Measurements from ENCODE around the gene ZFP57.
"Not testable (repeated sequence)": the region's sequence is repeated elsewhere in the genome, so short reads cannot be mapped to it uniquely, and the experiment has no call there.

Gene ZFP57

GRCh38 chr6:29675561-29675960 lies 5.4 kb downstream of the ZFP57 start:
- H3K27me3 Mint-ChIP-seq (ENCODE audit: low read depth) = peaks cover 10% of the 10 kb centered on the region
- peaks cover 10% of the 10 kb centered on the region for H3K4me1 Mint-ChIP-seq (ENCODE audit: low read depth)
- H3K4me3 Mint-ChIP-seq = no peak overlapping the region
- H3K36me3 Mint-ChIP-seq (ENCODE audit: low read depth) = no peaks in the 10 kb centered on the region
- H3K27ac Mint-ChIP-seq = no peak overlapping the region
- H3K9me3 Mint-ChIP-seq = no peaks in the 10 kb centered on the region

DNA sequence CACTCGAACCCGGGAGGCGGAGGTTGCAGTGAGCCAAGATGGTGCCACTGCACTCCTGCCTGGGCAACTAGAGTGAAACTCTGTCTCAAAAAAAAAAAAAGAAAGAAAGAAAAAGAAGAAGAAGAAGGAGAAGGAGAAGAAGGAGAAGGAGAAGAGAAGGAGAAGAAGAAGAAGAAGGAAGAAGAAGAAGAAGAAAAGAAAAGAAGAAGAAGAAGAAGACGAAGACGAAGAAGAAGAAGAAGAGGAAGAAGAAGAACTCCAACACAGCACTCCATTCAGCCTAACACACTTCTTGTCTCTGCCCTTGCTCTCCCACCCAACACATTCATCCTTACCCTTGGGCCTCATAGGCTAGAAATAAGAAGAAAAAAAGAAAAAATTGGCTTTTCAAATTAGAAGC lies 6.9 kb downstream of the ZFP57 start:
- H3K9me3 Mint-ChIP-seq = no peaks in the 10 kb centered on the region
- H3K27me3 Mint-ChIP-seq (ENCODE audit: low read depth) = peaks cover 13% of the 10 kb centered on the region
- peaks cover 6% of the 10 kb centered on the region for H3K4me1 Mint-ChIP-seq (ENCODE audit: low read depth)
- H3K4me3 Mint-ChIP-seq = no peak overlapping the region
- H3K36me3 Mint-ChIP-seq (ENCODE audit: low read depth) = no peaks in the 10 kb centered on the region
- no peak overlapping the region for H3K27ac Mint-ChIP-seq

DNA sequence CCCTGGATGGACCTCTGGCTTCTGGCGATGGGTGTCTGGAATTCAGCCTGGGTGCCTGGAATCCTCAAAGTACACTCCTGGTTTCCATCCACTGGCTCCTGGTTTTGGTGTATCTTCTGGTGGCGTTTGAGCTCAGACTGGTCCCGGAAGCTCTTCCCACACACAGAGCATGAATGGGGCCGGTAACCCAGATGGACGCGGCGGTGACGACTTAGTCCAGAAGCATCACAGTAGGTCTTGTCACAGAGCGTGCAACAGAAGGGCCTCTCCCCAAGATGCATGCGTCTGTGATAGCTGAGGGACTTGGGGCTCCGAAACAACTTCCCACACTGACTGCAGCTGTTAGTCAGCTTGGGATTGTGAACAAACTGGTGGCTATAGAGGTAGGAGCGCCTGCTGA lies 7.8 kb downstream of the ZFP57 start:
- no peak overlapping the region for H3K4me3 Mint-ChIP-seq

GRCh38 chr6:29672116-29672515 lies 8.8 kb downstream of the ZFP57 start:
- not testable (repeated sequence) for H3K27ac Mint-ChIP-seq; H3K4me1 Mint-ChIP-seq (ENCODE audit: low read depth); H3K4me3 Mint-ChIP-seq; H3K9me3 Mint-ChIP-seq; H3K36me3 Mint-ChIP-seq (ENCODE audit: low read depth)
- H3K27me3 Mint-ChIP-seq (ENCODE audit: low read depth) = peaks cover 22% of the 10 kb centered on the region

More for the DNA sequence above, 7.8 kb downstream of the ZFP57 start:
- H3K27ac Mint-ChIP-seq = no peak overlapping the region
- no peaks in the 10 kb centered on the region for H3K36me3 Mint-ChIP-seq (ENCODE audit: low read depth)
- H3K27me3 Mint-ChIP-seq (ENCODE audit: low read depth) = peaks cover 14% of the 10 kb centered on the region
- H3K9me3 Mint-ChIP-seq = no peaks in the 10 kb centered on the region
- H3K4me1 Mint-ChIP-seq (ENCODE audit: low read depth) = peaks cover 6% of the 10 kb centered on the region

DNA sequence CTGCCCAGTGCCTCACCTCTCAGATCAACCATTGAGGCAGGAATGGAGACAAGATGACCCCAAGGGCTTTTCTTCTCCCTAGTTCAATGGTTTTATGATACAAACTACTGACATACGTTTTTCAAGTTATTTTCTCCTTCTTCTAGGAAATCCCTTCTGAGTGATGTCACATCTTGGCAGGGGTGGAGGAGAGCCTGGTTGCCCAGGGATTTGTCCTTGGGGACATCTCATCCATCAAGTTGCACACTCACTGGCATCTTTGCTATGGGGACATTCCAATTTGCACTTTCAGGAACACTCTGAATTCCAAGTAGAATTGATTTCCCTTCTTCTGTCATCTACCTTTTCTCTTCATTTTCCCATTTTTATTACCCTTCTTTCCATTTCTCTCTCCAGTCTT lies 9.9 kb downstream of the ZFP57 start:
- Mint-ChIP-seq H3K9me3 (no peaks in the 10 kb centered on the region), H3K36me3 (ENCODE audit: low read depth) (no peaks in the 10 kb centered on the region), H3K27me3 (ENCODE audit: low read depth) (peaks cover 22% of the 10 kb centered on the region), H3K4me3 (no peak overlapping the region), H3K4me1 (ENCODE audit: low read depth) (no peaks in the 10 kb centered on the region), H3K27ac (no peak overlapping the region)

DNA sequence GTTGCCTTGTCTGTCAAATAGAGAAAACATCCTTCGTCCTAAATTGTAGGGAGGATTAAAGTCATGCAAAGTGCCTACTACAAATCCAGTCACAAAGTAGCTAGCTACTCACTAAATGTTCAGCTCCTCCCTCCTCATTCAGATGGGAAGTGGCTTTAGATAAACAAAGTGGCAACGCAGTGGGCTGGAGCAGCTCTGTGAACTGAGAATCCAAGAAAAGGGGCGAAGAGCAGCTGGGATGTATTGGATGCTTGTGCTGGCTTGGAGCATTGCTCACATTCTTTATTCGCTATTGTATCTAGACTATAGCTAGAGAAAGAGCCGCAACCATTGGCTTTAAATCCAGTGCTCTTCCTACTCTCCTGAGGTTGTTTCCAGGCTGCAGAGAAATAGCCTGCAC lies 13.8 kb downstream of the ZFP57 start:
- Mint-ChIP-seq H3K27me3 (ENCODE audit: low read depth) (peaks cover 31% of the 10 kb centered on the region), H3K9me3 (no peaks in the 10 kb centered on the region), H3K36me3 (ENCODE audit: low read depth) (no peaks in the 10 kb centered on the region), H3K4me3 (no peak overlapping the region), H3K4me1 (ENCODE audit: low read depth) (no peaks in the 10 kb centered on the region), H3K27ac (no peak overlapping the region)

DNA sequence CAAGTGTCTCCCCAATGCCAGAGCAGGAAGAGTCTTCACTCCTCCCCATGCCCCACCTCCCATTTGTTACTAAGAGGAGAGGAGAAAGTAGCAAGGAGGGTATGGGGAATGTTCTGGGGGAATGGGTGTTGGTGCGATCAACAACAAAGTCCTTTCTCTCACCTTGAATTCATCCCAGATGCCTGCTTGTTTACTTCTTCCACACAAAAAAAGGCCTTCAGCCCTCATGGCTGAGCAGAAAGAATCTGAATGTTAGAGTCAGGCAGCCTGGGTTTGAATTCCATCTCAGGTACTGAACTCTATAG lies 14.2 kb downstream of the ZFP57 start:
- Mint-ChIP-seq H3K27me3 (ENCODE audit: low read depth) (peaks cover 34% of the 10 kb centered on the region), H3K4me1 (ENCODE audit: low read depth) (no peaks in the 10 kb centered on the region), H3K4me3 (no peak overlapping the region), H3K36me3 (ENCODE audit: low read depth) (no peaks in the 10 kb centered on the region), H3K27ac (no peak overlapping the region), H3K9me3 (no peaks in the 10 kb centered on the region)

GRCh38 chr6:29665942-29666825 lies 14.8 kb downstream of the ZFP57 start:
- H3K9me3 Mint-ChIP-seq = no peaks in the 10 kb centered on the region
- H3K27me3 Mint-ChIP-seq (ENCODE audit: low read depth) = peaks cover 37% of the 10 kb centered on the region
- no peak overlapping the region for H3K27ac Mint-ChIP-seq
- no peak overlapping the region for H3K4me3 Mint-ChIP-seq
- no peaks in the 10 kb centered on the region for H3K36me3 Mint-ChIP-seq (ENCODE audit: low read depth)
- no peaks in the 10 kb centered on the region for H3K4me1 Mint-ChIP-seq (ENCODE audit: low read depth)

DNA sequence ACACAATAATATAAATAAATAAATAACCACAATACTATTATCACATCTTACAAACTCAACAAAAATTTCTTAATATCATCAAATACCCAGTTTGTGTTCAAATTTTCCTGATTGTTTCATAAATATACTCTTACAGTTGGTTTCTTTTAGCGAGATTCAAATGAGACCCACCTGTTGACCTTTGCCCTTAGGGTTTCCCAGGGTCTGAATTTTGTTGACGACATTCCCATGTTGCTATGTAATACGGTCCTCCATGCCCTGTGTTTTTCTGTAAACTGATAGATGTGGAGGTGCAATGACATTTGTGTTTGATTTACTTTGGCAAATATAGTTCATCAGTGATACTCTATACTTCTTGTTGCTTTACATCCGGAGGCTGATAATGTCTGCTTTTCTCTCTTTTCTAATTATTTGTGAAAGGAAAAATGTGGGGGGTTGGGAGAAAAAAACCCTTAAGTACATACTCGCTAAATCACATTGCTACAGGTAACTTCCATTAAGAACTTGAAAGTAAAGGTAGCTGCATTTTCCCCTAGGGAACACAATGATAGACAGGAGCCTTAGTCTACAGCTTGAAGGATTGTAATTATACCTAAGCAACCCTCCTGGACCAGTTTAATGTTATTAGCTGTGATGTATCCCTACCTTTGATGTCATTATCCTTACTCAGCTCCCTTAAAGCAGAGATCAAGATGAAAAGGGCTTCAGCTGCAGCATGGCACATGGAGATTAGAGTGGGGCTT lies 17.5 kb downstream of the ZFP57 start:
- no peaks in the 10 kb centered on the region for H3K4me1 Mint-ChIP-seq (ENCODE audit: low read depth)
- no peaks in the 10 kb centered on the region for H3K9me3 Mint-ChIP-seq
- H3K27me3 Mint-ChIP-seq (ENCODE audit: low read depth) = peaks cover 43% of the 10 kb centered on the region
- no peak overlapping the region for H3K27ac Mint-ChIP-seq
- H3K36me3 Mint-ChIP-seq (ENCODE audit: low read depth) = no peaks in the 10 kb centered on the region
- no peak overlapping the region for H3K4me3 Mint-ChIP-seq

DNA sequence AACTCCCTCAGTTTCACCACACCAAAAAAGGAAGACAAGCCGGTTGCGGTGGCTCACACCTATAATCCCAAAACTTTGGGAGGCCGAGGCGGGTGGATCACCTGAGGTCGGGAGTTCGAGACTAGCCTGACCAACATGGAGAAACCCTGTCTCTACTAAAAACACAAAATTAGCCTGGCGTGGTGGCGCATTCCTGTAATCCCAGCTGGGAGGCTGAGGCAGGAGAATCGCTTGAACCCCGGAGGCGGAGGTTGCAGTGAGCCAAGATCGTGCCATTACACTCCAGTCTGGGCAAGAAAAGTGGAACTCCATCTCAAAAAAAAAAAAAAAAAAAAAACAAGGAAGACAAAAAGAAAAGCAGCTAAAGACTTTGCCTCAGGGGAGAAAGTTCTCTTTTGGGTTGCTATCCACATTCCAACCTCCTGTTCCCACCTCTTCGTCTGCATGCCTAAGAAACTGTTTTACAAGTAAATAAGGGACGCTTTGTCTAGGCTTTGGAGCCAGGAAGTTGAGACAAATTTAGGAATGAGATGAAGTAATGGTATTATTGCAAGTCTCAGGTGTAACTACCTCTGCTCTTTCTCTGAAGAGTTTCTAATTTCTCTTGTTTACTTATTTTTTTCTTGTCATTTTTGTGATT lies 19.3 kb downstream of the ZFP57 start:
- not testable (repeated sequence) for H3K27ac Mint-ChIP-seq; H3K4me1 Mint-ChIP-seq (ENCODE audit: low read depth); H3K9me3 Mint-ChIP-seq; H3K36me3 Mint-ChIP-seq (ENCODE audit: low read depth); H3K4me3 Mint-ChIP-seq
- peaks cover 42% of the 10 kb centered on the region for H3K27me3 Mint-ChIP-seq (ENCODE audit: low read depth)

DNA sequence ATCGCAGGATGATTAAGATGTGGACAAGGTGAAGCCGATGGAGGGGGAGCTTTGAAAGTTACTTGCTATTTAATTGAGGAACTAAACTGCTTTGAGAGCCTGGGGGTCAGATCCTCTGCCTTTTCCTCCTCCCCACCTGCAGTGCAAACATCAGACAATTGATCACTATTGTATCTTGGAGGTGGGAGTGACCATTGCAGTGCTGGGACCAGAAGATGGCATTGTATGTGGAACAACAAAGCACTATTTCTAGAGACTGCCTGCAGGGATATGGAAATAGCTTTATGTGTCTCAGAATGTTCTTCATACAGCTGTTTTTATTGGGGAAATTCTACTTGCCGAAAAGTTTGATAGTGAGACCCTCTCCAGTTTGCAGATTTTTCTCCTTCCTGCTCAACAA lies 19.9 kb downstream of the ZFP57 start:
- Mint-ChIP-seq H3K27ac (no peak overlapping the region), H3K4me3 (no peak overlapping the region), H3K9me3 (no peaks in the 10 kb centered on the region), H3K4me1 (ENCODE audit: low read depth) (no peaks in the 10 kb centered on the region), H3K36me3 (ENCODE audit: low read depth) (no peaks in the 10 kb centered on the region), H3K27me3 (ENCODE audit: low read depth) (peaks cover 46% of the 10 kb centered on the region)

DNA sequence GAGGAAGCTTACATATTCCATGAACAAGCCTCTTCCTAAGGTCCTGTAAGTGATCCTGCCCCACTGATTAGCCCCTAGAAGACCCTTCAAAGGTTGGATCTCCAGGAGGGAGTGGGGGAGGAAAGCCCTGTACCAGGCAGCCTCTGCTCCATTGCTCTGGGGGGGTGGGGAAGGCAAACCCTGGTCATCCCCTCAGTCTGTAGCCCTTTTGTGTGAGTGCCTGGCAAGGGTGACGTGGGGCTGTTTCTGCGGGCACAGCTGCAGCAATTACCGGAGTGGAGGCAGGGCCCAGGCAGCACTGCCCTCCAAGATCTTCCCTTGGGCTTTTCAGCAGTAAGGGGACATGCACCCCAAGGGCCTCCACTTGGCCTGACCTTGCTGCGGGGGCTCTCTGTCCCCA lies 24.2 kb downstream of the ZFP57 start, which contains the start of gene MOG:
Gene MOG, plus strand, starts transcription at position 295 of the 400 bp plus-strand sequence. CDS start 118 bp downstream, outside the sequence.
- peaks cover 38% of the 10 kb centered on the region for H3K27me3 Mint-ChIP-seq (ENCODE audit: low read depth)
- no peak within 1 kb of the TSS for H3K27ac Mint-ChIP-seq
- no peak within 1 kb of the TSS for H3K4me3 Mint-ChIP-seq
- H3K4me1 Mint-ChIP-seq (ENCODE audit: low read depth) = no peaks in the 10 kb centered on the region
- no peaks in the 10 kb centered on the region for H3K36me3 Mint-ChIP-seq (ENCODE audit: low read depth)
- H3K9me3 Mint-ChIP-seq = no peaks in the 10 kb centered on the region

DNA sequence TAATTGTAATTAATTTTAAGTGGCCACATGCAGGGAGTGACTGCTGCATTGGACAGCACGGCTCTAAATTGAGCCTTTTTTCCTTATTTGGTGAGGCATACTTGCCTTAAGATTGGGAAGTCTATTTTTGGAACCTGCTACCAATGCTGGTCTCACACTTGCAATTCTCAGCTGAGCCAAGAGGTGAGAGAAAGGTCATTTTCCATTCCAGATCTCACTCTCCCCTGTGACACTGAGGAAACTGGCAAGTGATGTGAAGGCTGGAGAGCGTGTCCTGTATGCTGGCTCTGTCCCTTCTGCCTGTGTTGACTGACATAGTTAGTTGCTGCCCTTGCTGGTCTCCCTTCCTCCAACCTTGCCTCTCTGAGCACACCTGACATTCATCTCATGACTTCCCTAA lies 24.8 kb downstream of the ZFP57 start:
- no peaks in the 10 kb centered on the region for H3K9me3 Mint-ChIP-seq
- H3K4me1 Mint-ChIP-seq (ENCODE audit: low read depth) = peaks cover 3% of the 10 kb centered on the region
- H3K27ac Mint-ChIP-seq = no peak overlapping the region
- H3K36me3 Mint-ChIP-seq (ENCODE audit: low read depth) = no peaks in the 10 kb centered on the region
- no peak overlapping the region for H3K4me3 Mint-ChIP-seq
- H3K27me3 Mint-ChIP-seq (ENCODE audit: low read depth) = peaks cover 34% of the 10 kb centered on the region

DNA sequence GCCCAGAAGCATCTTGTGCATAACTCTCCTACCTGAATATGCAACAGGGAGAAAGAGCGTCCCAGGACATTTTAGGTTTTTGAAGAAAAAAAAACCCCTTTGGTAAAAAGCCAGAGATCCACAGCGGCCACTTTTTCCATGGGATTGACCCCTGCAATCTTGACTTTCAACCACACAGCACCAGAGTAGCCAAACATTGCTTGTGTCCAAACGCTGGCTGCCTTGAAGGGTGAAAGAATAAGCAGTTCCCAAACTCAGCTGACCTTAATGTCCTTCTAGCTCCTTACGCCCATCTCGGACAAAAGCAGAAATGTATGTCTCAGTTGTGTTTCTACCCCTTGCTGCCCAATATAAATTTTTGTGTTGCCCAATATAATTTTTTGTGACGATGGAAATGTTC lies 25.3 kb downstream of the ZFP57 start:
- peaks cover 3% of the 10 kb centered on the region for H3K4me1 Mint-ChIP-seq (ENCODE audit: low read depth)
- H3K4me3 Mint-ChIP-seq = no peak overlapping the region
- H3K27ac Mint-ChIP-seq = no peak overlapping the region
- H3K9me3 Mint-ChIP-seq = no peaks in the 10 kb centered on the region
- no peaks in the 10 kb centered on the region for H3K36me3 Mint-ChIP-seq (ENCODE audit: low read depth)
- H3K27me3 Mint-ChIP-seq (ENCODE audit: low read depth) = peaks cover 29% of the 10 kb centered on the region

All from T-helper 1 cell treated with Interleukin-12 subunit alpha and Interleukin-12 subunit beta and Interleukin-4 antibody, amounts not matched to agents 30 μg/mL and 1 μg/mL, for 36 hours (primary cell).